DOHH2 (cell line): ENCODE measurements around the gene TRAK2.

Experiments
- H3F3A ChIP-seq: fragments of 200-600 bp; sonication (generic), shearing (Covaris generic); 2 replicates; pipeline ENCODE4 v1.6.0; 2016; ENCODE audit warnings: antibody characterized with exemption, mild to moderate bottlenecking; ENCODE audit not compliant: control insufficient read depth, insufficient read depth
- H3K27ac ChIP-seq: fragments of 200-600 bp; sonication (generic); 2 replicates; pipeline ENCODE4 v1.5.1; 2014; ENCODE audit warnings: low read depth, mild to moderate bottlenecking, low read length, moderate library complexity
- H3K27me3 ChIP-seq: fragments of 200-600 bp; sonication (generic); 2 replicates; pipeline ENCODE4 v1.6.1; 2014; ENCODE audit warnings: mild to moderate bottlenecking, low read length, mixed read lengths; ENCODE audit not compliant: control insufficient read depth
- H3K36me3 ChIP-seq: fragments of 200-600 bp; sonication (generic); 2 replicates; pipeline ENCODE4 v1.6.1; 2014; ENCODE audit warnings: mild to moderate bottlenecking, low read length, moderate library complexity, mixed read lengths; ENCODE audit not compliant: control insufficient read depth
- H3K4me1 ChIP-seq: fragments of 200-600 bp; sonication (generic); 2 replicates; pipeline ENCODE4 v1.6.1; 2014; ENCODE audit warnings: mild to moderate bottlenecking, low read length, mixed read lengths; ENCODE audit not compliant: control insufficient read depth
- H3K4me2 ChIP-seq: fragments of 200-600 bp; sonication (generic); 2 replicates; pipeline ENCODE4 v1.6.0; 2014; ENCODE audit warnings: mild to moderate bottlenecking, low read length, moderate library complexity
- H3K4me3 ChIP-seq: fragments of 200-600 bp; sonication (generic); 2 replicates; pipeline ENCODE4 v1.5.1; 2014; ENCODE audit warnings: mild to moderate bottlenecking, low read length, mixed read lengths
- H3K79me2 ChIP-seq: fragments of 200-600 bp; sonication (generic); 2 replicates; pipeline ENCODE4 v1.6.1; 2014; ENCODE audit warnings: mild to moderate bottlenecking, low read length, mixed read lengths; ENCODE audit not compliant: control insufficient read depth
- H3K9me2 ChIP-seq: fragments of 200-600 bp; sonication (generic); replicated peaks from 2 replicates; pipeline ENCODE4 v1.6.1; 2014; ENCODE audit warnings: mild to moderate bottlenecking, low read length, mixed read lengths; ENCODE audit not compliant: control insufficient read depth
- H3K9me3 ChIP-seq: fragments of 200-600 bp; sonication (generic); 2 replicates; pipeline ENCODE4 v1.6.1; 2014; ENCODE audit warnings: antibody characterized with exemption, low read length, mixed read lengths; ENCODE audit not compliant: control insufficient read depth, insufficient read depth
- H4K20me1 ChIP-seq: fragments of 200-600 bp; sonication (generic); 2 replicates; pipeline ENCODE4 v1.6.0; 2014; ENCODE audit warnings: low read depth, mild to moderate bottlenecking, antibody characterized with exemption, low read length, moderate library complexity; ENCODE audit not compliant: control insufficient read depth, insufficient read depth
- EZH2phosphoT487 ChIP-seq: fragments of 200-600 bp; sonication (generic); IDR thresholded peaks from 2 replicates; pipeline ENCODE4 v1.6.1; 2017; ENCODE audit warnings: borderline replicate concordance, mild to moderate bottlenecking, antibody characterized with exemption, low read length, moderate library complexity, mixed read lengths
- TF ChIP-seq, protein P1 (sequence below): fragments of 200-600 bp; sonication (generic); IDR thresholded peaks from one replicate; pipeline ENCODE4 v1.5.1; 2014; ENCODE audit warnings: antibody characterized with exemption, mild to moderate bottlenecking, low read depth, low read length; ENCODE audit not compliant: poor library complexity, severe bottlenecking

TRAK2 gene

GRCh38 chr2:201360256-201360655 is 91.0 kb downstream of the TRAK2 start:
- Histone ChIP-seq H3F3A (no peaks in the 10 kb centered on the region), H3K9me2 (no peaks in the 10 kb centered on the region), H3K4me3 (no peak overlapping the region), H3K4me1 (no peaks in the 10 kb centered on the region), H3K27ac (no peak overlapping the region), H3K9me3 (peaks cover 6% of the 10 kb centered on the region; the same call in 1 of the 2 replicates), H3K36me3 (no peaks in the 10 kb centered on the region), H3K79me2 (no peaks in the 10 kb centered on the region), H3K27me3 (no peaks in the 10 kb centered on the region), H3K4me2 (no peak overlapping the region), H4K20me1 (no peaks in the 10 kb centered on the region)
- TF ChIP-seq, protein P1, sequence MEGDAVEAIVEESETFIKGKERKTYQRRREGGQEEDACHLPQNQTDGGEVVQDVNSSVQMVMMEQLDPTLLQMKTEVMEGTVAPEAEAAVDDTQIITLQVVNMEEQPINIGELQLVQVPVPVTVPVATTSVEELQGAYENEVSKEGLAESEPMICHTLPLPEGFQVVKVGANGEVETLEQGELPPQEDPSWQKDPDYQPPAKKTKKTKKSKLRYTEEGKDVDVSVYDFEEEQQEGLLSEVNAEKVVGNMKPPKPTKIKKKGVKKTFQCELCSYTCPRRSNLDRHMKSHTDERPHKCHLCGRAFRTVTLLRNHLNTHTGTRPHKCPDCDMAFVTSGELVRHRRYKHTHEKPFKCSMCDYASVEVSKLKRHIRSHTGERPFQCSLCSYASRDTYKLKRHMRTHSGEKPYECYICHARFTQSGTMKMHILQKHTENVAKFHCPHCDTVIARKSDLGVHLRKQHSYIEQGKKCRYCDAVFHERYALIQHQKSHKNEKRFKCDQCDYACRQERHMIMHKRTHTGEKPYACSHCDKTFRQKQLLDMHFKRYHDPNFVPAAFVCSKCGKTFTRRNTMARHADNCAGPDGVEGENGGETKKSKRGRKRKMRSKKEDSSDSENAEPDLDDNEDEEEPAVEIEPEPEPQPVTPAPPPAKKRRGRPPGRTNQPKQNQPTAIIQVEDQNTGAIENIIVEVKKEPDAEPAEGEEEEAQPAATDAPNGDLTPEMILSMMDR = no peak
- no peak for TF ChIP-seq EZH2phosphoT487

DNA sequence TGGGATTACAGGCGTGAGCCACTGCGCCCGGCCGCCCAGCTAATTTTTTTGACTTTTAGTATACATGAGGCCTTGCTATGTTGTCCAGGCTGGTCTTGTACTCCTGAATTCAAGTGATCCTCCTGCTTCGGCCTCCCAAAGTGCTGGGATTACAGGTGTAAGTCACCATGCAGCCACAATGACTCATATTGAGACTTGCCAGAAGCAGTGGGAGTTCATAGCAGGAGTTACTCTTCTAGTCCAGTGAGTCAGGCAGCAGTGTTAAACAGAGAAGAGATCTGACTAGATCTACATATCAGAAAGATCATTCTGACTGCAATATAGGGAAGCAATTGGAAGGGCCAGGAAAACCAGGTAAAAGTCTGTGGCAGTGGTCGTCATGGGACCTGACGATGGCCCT is 92.6 kb downstream of the TRAK2 start:
- Histone ChIP-seq H3K9me3 (peaks cover 6% of the 10 kb centered on the region; the same call in 1 of the 2 replicates), H3K4me1 (no peaks in the 10 kb centered on the region), H3K36me3 (no peaks in the 10 kb centered on the region), H3K27me3 (no peaks in the 10 kb centered on the region), H3K4me2 (no peak overlapping the region), H3K9me2 (no peaks in the 10 kb centered on the region), H3F3A (no peaks in the 10 kb centered on the region), H3K27ac (no peak overlapping the region), H3K4me3 (no peak overlapping the region), H3K79me2 (no peaks in the 10 kb centered on the region), H4K20me1 (no peaks in the 10 kb centered on the region)
- no peak for TF ChIP-seq EZH2phosphoT487
- TF ChIP-seq, protein P1 = no peak

GRCh38 chr2:201357221-201357620 is 94.0 kb downstream of the TRAK2 start, which contains the start of gene FLACC1:
Gene FLACC1, minus strand, starts transcription at chr2:201357345. Its CDS starts 5,941 bp downstream, at chr2:201351404.
- Histone ChIP-seq H4K20me1 (no peaks in the 10 kb centered on the region), H3K9me2 (no peaks in the 10 kb centered on the region), H3K9me3 (no peaks in the 10 kb centered on the region), H3K4me3 (no peak within 1 kb of the TSS), H3K4me2 (no peak within 1 kb of the TSS), H3K27me3 (no peaks in the 10 kb centered on the region), H3K27ac (no peak within 1 kb of the TSS), H3F3A (no peaks in the 10 kb centered on the region), H3K4me1 (no peaks in the 10 kb centered on the region), H3K79me2 (no peaks in the 10 kb centered on the region), H3K36me3 (no peaks in the 10 kb centered on the region)
- TF ChIP-seq, protein P1 = no peak
- no peak for TF ChIP-seq EZH2phosphoT487
